ENCODE measurements around the gene DOCK7. TPM values are rescaled to one million over a fixed set of nuclear protein-coding genes. Genes with fewer than 3 reads are reported as not detected.

The DOCK7 gene
- total RNA-seq, 4 donors from 2014 or later, result 34.1 to 47.7 (median 42.1) TPM

DNA sequence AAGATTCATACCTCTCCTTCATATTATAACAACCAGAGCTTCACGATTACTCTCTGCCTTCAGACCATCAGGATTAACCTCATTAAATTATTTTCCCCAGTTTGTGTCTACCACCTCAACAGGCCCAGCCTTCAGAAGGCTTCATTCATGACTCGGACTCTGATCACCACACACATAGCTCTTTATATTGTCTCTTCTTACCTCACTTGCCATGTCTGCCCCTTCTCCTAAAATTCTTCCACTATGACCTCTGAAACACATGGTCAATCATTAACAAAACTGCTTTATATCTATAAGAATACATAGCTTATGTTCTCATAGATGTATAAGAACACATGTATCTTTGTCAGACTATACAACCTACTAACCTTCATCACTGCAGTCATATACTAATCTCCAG, 171.6 kb downstream of the DOCK7 start:
- no peak overlapping the region for H3K27ac ChIP-seq
- no peak for DNase-seq

DNA sequence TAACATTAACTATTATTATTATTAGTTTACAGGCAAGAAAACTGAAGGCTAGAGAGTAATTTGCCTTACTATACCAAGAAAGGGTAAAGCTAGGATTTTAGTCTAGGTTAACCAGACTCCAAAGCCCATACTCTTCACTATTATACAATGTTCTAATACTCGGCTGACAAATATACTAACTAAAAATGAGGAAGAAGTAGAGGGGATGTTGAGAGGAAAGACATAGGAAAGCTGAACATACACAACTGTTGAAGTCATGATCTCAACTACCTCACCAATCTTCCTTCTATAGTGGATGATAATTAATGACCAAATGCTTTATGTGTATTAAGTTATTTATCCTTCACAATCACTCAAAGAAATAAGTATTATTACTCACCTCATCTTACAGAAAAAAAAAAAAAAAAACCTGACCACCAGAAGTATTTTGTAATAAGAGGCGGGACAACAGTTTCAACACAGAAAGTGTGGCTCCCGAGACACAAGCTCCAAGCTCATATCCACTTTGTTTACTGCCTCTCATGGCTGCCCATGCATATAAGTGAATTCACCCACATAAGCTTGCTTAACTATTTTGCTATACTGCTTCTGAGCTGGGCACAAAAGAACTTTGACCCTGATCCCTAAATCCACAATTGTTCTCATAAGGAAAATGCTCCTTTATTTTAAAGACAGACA, 173.3 kb downstream of the DOCK7 start:
- H3K4me3 ChIP-seq (replicated peaks in 1 of 3), result no peak overlapping the region
- intact Hi-C loops (cut with DNase I), result no loop called here
- no peak for TF ChIP-seq POLR2A (IDR thresholded peaks at IDR 0.05)
- TF ChIP-seq, protein P1, sequence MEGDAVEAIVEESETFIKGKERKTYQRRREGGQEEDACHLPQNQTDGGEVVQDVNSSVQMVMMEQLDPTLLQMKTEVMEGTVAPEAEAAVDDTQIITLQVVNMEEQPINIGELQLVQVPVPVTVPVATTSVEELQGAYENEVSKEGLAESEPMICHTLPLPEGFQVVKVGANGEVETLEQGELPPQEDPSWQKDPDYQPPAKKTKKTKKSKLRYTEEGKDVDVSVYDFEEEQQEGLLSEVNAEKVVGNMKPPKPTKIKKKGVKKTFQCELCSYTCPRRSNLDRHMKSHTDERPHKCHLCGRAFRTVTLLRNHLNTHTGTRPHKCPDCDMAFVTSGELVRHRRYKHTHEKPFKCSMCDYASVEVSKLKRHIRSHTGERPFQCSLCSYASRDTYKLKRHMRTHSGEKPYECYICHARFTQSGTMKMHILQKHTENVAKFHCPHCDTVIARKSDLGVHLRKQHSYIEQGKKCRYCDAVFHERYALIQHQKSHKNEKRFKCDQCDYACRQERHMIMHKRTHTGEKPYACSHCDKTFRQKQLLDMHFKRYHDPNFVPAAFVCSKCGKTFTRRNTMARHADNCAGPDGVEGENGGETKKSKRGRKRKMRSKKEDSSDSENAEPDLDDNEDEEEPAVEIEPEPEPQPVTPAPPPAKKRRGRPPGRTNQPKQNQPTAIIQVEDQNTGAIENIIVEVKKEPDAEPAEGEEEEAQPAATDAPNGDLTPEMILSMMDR (IDR thresholded peaks at IDR 0.05), result no peak
- no peaks in the 10 kb centered on the region for H3K36me3 ChIP-seq
- peaks cover 0 to 10% of the 10 kb centered on the region in 2 donors for H3K4me1 ChIP-seq
- no peaks in the 10 kb centered on the region for H3K9me3 ChIP-seq
- 70 to 71% methylated on average over 3 of the region's 3 CpGs for WGBS, 2 donors
- no peak overlapping the region for H3K27ac ChIP-seq
- H3K27me3 ChIP-seq, result no peaks in the 10 kb centered on the region
- DNase-seq, result peak in 1 of 2 donors; percentile 12

More for the DNA sequence above, 171.6 kb downstream of the DOCK7 start:
- intact Hi-C loops (cut with DNase I), result no loop called here
- peaks cover 0 to 10% of the 10 kb centered on the region in 2 donors for H3K4me1 ChIP-seq
- WGBS, 2 donors, result 92 to 98% methylated on average over 2 of the region's 2 CpGs
- no peaks in the 10 kb centered on the region for H3K36me3 ChIP-seq
- H3K9me3 ChIP-seq, result no peaks in the 10 kb centered on the region
- TF ChIP-seq POLR2A (IDR thresholded peaks at IDR 0.05), result no peak
- TF ChIP-seq, protein P1 (IDR thresholded peaks at IDR 0.05), result no peak
- H3K27me3 ChIP-seq, result no peaks in the 10 kb centered on the region
- H3K4me3 ChIP-seq (replicated peaks in 1 of 3), result no peak overlapping the region

DNA sequence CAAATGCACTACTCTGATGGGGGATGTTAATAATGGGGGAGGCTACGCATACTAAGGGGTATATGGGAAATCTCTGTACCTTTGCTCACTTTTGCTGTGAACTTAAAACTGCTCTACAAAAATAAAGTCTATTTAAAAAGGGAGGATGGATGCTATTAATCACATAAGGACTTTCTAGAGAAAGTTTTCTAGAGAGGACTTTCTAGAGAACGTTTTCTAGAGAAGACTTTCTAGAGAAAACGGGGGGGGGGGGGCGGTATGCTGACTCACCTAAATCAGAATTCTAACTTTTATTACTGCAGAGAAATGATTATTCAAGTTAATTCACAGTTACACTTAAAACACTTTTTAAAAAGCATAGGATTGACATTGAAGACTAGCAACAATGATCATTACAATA, 175.2 kb downstream of the DOCK7 start:
- Histone ChIP-seq H3K4me3 (replicated peaks in 1 of 3) (no peak overlapping the region), H3K4me1 (peaks cover 0 to 10% of the 10 kb centered on the region in 2 donors), H3K27ac (no peak overlapping the region), H3K36me3 (no peaks in the 10 kb centered on the region), H3K9me3 (no peaks in the 10 kb centered on the region), H3K27me3 (no peaks in the 10 kb centered on the region)
- TF ChIP-seq, protein P1 (IDR thresholded peaks at IDR 0.05), result no peak
- no peak for TF ChIP-seq POLR2A (IDR thresholded peaks at IDR 0.05)
- 88 to 89% methylated on average over 4 of the region's 4 CpGs for WGBS, 2 donors
- DNase-seq, result no peak
- intact Hi-C loops (cut with DNase I), result no loop called here

DNA sequence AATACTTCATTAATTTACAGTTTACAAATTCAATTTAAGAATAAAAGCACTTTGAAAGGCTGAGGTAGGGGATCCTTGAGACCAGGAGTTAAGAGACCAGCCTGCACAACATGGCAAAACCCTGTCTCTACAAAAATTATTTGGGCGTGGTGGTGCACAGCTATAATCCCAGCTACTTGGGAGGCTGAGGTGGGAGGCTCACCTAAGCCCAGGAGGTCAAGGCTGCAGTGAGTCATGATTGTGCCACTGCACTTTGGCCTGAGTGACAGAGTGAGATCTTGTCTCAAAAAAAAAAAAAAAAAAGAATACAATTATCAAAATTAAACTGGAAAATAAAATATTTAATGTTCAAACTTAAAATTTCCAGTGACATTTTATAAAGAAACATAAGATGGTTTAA, 179.2 kb downstream of the DOCK7 start:
- DNase-seq, result no peak
- Histone ChIP-seq H3K4me1 (no peaks in the 10 kb centered on the region), H3K4me3 (replicated peaks in 1 of 3) (no peak overlapping the region), H3K36me3 (no peaks in the 10 kb centered on the region), H3K9me3 (no peaks in the 10 kb centered on the region), H3K27me3 (no peaks in the 10 kb centered on the region), H3K27ac (no peak overlapping the region)
- TF ChIP-seq, protein P1 (IDR thresholded peaks at IDR 0.05), result no peak
- no peak for TF ChIP-seq POLR2A (IDR thresholded peaks at IDR 0.05)
- intact Hi-C loops (cut with DNase I), result no loop called here
- WGBS, 2 donors, result 86 to 95% methylated on average over 1 of the region's 1 CpG

DNA sequence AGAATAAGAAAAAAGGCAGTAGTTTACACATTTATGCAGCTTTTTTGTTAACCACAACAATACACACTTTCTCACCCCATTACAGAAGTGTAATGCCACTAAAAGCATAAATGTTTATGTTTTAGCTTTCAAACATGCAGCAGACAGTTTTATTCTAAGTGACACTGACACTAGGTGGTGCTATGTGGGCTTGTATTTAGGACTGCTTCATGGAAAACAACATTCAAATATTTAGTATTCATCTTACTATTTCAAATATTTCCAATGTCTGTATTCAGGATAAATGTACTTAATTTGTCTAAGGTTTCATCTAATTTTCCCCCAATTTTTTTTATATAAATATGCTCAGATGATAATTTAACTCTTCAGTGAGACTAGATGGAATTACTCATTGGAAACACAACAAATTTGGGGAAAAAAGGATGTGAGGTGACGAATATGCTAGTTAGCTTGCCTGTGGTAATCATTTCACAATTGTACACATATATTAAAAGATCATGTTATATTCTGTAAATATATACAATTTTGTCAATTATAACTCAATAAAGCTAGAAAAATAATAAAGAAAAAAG, 179.9 kb downstream of the DOCK7 start:
- Histone ChIP-seq H3K36me3 (no peaks in the 10 kb centered on the region), H3K4me1 (no peaks in the 10 kb centered on the region), H3K27me3 (no peaks in the 10 kb centered on the region), H3K9me3 (no peaks in the 10 kb centered on the region), H3K27ac (no peak overlapping the region), H3K4me3 (replicated peaks in 1 of 3) (no peak overlapping the region)
- 88 to 97% methylated on average over 1 of the region's 1 CpG for WGBS, 2 donors
- no peak for DNase-seq
- TF ChIP-seq, protein P1 (IDR thresholded peaks at IDR 0.05), result peak in 5 of 6 experiments; percentile 16 to 56 (median 49)
- no peak for TF ChIP-seq POLR2A (IDR thresholded peaks at IDR 0.05)
- intact Hi-C loops (cut with DNase I), result no loop called here
